HG03558 (cell line): ENCODE data around the gene KCNQ1.

ENCODE experiments used
- ATAC-seq: cut with Tn5 transposase; IDR thresholded peaks from one replicate; pipeline ENCODE4 v1.9.1; 2021; ENCODE audit warnings: moderate number of reproducible peaks; ENCODE audit not compliant: unreplicated experiment; ENCODE audit errors: extremely low read depth

Gene KCNQ1

DNA sequence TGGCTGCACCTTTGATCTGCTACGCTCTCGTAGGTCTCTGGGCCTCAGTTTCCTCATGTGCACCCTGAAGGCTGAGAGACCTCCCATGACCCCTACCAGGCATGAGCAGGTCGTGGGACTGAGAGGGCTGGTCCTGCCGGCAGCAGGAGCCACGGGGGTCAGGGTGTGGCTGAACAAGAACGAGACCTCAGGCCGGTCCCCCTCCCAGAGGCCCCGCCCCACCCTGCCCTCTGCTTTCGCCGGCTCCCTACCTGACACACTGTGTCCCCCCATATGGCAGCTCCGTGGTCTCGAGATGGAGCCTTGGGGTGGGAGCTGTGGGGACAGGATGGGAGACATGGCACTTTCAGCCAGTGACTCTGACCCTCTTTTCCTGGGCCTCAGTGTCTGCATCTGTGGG, 400.2 kb downstream of the KCNQ1 start:
- no peak for ATAC-seq

- no peak for ATAC-seq
Measured at GRCh38 chr11:2846056-2846455, 401.2 kb downstream of the KCNQ1 start.

DNA sequence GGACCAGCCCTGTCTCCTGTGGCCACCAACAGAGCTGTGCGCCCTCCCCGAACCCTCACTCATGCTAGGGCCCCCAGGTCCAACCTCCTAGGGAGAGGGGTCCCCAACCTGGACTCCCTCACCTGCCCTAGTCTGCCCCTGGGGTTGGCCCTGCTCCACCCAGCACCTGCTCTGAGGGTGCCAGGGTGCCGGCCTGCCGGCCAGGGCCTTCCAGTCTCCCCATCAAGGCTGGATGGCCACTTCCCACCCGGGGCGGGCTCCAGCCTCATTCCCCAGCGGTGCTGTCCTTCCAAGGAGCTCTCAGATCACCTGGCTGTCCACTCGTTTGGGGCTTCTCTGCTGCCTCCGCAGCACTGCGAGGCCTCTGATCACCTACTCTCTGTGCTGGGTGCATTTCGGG, 401.7 kb downstream of the KCNQ1 start:
- ATAC-seq: no peak

DNA sequence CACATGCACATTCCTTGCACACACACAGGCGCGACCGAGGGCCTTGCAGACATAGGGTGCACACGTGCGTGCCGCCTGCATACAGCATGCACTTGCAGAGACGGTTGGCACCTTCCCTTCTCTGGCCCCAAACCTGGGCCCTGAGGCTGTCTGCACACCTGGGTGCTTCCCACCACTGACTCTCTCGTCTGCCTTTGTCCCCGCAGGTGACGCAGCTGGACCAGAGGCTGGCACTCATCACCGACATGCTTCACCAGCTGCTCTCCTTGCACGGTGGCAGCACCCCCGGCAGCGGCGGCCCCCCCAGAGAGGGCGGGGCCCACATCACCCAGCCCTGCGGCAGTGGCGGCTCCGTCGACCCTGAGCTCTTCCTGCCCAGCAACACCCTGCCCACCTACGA, 402.8 kb downstream of the KCNQ1 start:
- no peak for ATAC-seq

- no peak for ATAC-seq
Measured at GRCh38 chr11:2848497-2848896, 403.7 kb downstream of the KCNQ1 start.

DNA sequence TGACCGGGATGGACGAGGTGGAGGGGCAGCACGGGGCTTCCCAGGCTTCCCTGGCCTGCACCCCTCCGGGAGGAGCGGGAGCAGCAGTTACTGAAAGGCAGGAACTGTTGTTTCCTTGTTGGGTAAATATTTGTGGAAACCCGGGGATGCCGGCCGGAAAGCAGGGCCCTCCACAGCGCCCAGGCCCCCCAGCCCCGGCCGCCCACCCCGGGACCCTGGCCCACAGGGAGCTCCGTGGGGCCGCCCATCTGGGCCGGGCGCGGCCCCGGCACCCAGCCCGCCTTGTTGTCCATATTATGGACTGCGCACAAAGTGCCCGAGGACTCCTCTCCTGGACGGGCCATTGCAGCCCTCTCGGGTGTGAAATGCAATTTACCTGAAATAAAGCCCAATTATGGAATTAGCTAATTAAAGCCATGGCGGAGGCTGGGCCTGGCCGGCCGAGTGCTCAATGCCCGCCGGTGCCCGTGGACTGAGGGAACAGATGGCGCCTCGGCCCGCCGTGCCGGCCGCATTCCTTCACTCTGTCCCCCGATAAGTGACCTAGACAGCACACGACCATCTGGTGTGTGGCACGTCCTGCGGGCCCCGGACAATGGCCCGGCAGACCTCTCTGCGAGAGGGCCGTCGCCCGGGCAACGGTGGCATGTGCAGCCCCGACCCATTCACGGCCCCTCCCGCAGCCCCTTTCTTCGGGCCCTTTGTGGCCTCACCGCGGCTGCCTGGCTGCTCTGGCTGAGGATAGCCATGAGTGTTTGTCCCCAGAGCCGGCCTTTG, 405.4 kb downstream of the KCNQ1 start:
- ATAC-seq: no peak

DNA sequence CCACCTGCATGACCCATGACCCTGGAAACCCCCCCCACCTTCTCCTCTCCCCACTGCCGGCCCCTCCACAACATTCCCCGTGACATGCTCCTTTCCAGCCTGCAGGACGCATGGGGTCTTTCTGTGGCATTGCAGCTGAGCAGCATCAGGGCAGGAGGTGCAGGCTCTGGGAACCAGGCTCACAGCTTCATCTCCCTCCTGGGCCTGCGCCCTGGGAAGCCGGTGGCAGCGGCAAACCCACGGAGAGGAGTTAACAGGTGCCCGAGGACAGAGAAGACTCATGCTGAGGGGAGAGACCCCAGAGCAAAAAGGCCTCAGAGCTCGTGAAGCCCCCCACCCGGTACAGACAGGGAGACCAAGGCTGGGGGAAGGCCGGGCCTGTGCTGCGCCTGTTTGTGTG, 408.6 kb downstream of the KCNQ1 start:
- ATAC-seq: no peak

- no peak for ATAC-seq
Measured at GRCh38 chr11:2853997-2854560, 409.3 kb downstream of the KCNQ1 start.

GRCh38 chr11:2855162-2855561, 410.4 kb downstream of the KCNQ1 start:
- ATAC-seq: no peak

DNA sequence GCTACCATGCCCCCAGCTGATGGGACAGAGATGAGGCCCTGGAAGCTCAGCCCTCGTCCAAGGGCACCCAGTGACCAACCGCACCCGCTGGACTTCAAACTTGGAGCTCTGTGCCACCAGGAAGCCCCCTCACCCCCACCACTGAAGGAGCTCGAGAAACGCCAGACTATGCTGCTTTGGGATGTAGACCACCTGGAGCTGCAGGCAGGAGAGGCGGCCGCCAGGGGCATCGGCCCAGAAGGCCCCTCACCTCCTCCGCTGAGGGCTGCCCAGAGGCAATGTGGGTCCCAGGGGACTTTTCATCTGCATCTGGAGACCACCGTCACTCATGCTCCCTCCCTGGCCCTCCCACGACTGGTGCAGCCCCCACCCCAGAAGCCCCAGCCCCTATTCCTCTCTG, 412.5 kb downstream of the KCNQ1 start:
- no peak for ATAC-seq

DNA sequence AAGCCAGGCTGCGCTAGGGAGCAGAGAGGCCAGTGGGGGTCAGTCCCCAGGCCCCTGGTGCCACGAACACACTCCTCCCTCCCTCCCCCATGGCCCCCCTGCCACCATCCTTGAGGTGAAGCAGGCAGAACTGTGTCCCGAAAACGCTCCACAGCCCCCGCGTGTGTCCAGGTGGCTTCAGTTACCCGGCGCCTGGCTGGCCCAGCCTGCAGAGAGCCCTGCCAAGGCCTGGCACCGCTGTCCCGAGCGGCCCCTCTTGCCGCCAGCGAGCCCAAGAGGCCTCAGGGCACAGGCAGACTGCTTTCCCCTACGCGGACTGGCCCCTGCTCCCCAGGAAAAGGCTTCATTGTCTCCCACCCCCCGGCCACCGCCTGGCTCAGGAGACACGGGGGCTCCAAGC, 413.1 kb downstream of the KCNQ1 start:
- no peak for ATAC-seq

DNA sequence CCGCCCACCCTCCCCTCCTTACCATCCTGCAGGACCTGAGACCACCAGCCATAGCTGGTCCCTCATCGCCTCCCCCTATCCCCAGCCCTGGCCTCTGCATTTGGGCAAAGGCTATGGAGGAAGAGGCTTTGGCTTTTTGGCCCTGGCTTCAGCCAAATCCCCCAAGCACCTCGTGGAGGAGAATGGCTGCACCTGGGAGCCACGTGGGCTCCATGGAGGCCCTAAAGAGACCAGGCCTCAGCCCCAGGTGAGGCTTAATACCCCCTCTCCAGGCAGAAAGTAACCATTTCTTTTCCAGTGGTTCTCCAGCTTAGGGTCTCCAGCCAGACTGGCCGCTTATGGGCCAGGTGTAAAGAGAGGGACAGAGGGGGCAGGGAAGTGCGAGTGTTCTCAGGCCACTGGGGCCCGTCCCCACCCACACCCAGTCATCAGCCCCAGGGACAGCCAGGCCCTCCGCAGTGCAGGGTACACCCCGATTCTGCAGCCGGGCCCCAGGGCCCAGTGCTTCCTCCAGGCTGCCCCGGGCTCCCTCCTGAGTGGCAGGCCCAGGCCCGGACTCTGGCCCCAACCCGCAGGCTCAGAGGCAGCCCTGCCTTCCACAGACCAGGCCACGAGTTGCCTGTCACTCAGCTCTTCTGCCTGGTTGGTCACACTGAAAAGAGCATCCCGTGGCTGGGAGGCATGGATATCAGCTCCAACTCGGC, 414.3 kb downstream of the KCNQ1 start:
- no peak for ATAC-seq

- no peak for ATAC-seq
Measured at GRCh38 chr11:2859699-2860037, 414.9 kb downstream of the KCNQ1 start.

DNA sequence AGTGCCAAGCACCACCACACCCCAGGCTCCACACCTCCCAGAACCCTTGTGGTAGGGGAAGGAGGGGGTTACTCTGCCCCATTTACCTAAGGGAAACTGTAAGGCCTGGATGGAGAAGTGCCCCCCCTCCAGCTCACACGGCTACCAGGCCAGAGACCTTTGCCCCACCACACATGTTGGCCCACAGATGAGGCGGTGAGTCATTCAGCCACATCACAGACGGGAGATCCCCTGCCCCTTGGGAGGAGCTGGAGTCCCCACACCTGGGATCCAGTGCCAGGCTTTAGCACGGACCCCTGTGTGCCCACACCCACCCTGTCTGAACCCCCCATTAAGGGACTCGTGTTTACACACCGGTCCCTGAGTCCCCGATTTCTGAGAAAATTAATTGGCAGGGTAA, 415.8 kb downstream of the KCNQ1 start:
- no peak for ATAC-seq

- ATAC-seq: no peak
Measured at GRCh38 chr11:2862395-2863275, 417.8 kb downstream of the KCNQ1 start.

GRCh38 chr11:2863276-2863618, 418.4 kb downstream of the KCNQ1 start:
- no peak for ATAC-seq

- no peak for ATAC-seq
Measured at GRCh38 chr11:2864901-2865300, 420.1 kb downstream of the KCNQ1 start.

GRCh38 chr11:2865922-2866577, 421.2 kb downstream of the KCNQ1 start:
- ATAC-seq: no peak

GRCh38 chr11:2867142-2867541, 422.3 kb downstream of the KCNQ1 start:
- no peak for ATAC-seq

GRCh38 chr11:2867722-2868505, 423.1 kb downstream of the KCNQ1 start:
- no peak for ATAC-seq
